Activated T-cell treated with anti-CD3 and anti-CD28 coated beads for 4 hours (primary cell): ENCODE measurements around the gene PDE1A.
"Not testable (repeated sequence)": the region's sequence is repeated elsewhere in the genome, so short reads cannot be mapped to it uniquely, and the experiment has no call there.

Source experiments
- DNase-seq: peaks from one replicate; pipeline ENCODE4 v3.0.0-alpha.2; 2020

Gene PDE1A

DNA sequence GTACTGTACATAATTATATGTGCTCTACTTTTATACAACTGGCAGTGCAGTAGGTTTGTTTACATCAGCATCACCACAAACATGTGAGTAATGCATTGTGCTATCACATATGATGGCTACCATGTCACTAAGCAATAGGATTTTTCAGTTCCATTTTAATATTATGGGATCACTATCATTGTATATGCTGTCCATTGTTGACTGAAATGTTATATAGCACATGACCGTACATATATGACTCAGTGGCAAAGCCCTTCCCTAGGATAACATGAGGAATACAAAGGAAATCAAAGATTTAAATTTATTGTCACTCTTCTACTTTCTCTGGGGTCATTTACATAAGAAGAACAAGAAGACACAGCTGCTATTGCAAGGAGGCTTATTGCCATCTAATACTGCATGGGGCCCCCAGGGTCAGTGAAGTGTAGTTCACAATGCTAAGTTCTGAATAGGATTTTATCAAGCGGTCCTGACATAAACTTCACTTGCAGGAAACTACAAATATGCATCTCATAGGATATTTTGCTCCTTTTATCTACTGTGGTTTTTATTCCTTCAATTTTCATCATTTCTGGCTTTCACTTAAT lies 21.8 kb downstream of the PDE1A start:
- no peak for DNase-seq

DNA sequence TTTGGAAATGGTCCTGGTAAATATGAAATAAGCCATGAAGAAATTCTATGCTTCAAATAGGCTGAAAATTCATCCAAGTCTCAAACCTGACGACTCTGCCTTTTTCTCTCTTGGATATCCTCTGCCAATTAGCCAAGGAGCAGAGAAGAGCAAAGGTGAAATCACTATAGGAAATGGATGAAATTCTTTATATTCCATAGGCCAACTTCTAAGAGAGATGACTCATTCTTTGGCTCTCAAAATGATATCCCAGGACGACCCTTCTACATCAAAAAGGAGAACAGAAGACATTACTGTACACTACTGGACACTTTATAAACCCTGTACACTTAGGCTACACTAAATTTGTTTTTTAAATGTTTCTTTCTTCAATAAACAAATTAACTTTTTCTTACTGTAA lies 22.7 kb downstream of the PDE1A start:
- no peak for DNase-seq

DNA sequence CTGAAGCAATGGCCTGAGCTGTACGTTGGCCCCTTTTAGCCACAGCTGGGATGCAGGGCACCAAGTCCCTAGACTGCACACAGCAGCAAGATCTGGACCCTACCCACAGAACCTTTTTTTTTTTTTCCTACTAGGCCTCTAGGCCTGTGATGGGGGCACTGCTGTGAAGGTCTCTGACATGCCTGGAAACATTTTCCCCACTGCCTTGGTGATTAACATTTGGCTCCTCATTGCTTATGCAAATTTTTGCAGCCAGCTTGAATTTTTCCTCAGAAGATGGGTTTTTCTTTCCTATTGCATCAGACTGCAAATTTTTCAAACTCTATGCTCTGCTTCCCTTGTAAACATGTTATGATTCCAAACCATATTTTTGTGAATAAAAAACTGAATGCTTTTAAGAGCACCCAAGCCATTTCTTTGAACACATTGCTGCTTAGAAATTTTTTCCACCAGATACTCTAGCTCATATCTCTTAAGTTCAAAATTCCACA lies 33.5 kb downstream of the PDE1A start:
- no peak for DNase-seq

DNA sequence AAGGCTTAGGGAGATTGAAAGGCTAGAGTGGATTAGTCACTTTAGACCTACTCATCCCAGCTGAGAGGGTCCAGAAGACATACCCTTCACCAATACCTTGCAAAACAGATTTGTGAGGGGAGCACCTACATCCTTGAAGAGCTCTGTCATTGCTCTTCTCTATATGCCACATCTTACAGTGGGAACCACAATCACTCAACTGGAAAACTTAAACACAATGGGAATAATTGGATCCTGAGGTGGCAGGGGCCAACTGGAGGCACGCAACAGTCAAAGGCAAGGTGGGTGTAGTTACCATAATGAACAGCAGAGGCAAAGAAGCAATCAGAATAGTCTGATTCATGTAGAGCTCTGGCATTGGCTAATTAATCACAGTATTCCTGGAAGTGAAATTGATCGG lies 35.4 kb downstream of the PDE1A start:
- no peak for DNase-seq

DNA sequence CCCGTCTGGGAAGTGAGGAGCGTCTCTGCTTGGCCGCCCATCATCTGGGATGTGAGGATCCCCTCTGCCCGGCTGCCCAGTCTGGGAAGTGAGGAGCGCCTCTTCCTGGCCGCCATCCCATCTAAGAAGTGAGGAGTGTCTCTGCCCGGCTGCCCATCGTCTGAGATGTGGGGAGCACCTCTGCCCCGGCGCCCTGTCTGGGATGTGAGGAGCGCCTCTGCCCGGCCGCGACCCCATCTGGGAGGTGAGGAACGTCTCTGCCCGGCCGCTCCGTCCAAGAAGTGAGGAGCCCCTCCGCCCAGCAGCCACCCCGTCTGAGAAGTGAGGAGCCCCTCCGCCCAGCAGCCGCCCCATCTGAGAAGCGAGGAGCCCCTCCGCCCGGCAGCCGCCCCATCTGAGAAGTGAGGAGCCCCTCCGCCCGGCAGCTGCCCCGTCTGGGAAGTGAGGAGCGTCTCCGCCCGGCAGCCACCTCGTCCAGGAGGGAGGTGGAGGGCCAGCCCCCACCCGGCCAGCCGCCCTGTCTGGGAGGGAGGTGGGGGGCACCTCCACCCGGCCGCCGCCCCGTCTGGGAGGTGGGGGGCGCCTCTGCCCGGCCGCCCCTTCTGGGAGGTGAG lies 40.5 kb downstream of the PDE1A start:
- not testable (repeated sequence) for DNase-seq

DNA sequence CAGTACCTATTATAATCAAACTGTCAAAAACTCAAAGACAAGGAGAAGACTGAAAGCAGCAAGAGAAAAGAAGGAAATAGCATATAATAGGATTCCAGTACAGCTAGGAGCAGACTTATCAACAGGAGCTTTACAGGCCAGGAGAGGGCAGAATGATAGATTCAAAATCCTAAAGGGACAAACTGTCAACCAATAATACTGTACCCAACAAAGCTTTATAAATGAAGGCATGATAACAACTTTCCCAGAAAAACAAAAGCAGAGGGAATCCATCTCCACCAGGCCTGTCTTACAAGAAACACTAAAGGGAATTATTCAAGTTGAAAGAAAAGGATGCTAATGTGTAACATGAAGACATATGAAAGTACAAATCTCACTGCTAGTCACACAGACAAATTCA lies 42.0 kb downstream of the PDE1A start:
- no peak for DNase-seq

DNA sequence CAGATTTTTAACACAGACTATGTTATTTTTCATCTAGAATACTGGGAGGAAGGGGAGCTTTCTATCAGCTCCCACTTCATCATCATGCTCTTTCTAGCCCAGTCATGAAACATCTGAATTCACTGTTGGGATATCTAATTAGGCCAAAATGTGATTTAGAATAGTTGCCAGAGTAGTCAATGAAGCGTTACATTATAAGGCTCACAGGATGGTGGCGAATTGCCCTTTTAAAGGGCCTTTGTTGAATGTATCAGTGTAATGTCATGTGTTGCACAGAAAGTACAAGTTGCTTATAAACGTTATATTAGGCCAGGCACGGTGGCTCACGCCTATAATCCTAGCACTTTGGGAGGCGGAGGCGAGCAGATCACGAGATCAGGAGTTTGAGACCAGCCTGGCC lies 45.6 kb downstream of the PDE1A start:
- DNase-seq = no peak

DNA sequence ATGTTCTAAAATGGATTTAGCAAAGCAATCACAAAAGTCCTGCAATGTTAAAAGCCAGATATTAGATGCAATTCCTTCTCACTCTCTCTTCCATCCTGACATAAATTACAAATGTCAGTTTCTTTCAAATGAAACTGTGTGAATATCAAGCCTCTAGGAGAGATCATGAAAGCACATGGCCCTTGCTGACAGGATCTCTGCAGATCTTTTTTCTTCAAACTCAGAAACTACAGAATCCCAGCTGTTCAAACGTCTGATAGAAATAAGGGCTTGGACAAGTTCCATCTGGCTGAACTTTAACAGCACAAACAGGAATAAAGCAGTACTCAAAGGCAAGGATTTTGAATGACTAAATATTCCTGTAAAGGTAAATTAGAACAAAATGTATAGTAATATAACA lies 47.6 kb downstream of the PDE1A start:
- DNase-seq = no peak

DNA sequence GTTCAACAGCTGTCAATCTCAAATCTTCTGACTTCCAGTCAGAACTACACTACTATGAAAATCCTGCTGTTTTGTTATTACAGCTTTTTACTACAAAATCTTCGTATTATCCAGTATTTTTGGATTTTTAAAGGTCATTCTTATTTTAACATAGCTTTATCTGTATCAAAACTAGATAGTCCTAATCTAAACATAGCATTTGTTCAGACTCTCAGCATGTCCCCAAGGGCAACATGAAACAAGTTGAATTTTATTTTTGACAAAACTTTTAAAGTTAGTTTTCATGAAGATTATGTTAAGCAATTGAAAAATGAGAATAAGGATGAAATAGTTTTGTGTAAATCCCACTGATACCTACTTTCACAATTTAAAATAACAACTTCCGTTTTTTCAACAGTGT lies 48.1 kb downstream of the PDE1A start:
- no peak for DNase-seq

DNA sequence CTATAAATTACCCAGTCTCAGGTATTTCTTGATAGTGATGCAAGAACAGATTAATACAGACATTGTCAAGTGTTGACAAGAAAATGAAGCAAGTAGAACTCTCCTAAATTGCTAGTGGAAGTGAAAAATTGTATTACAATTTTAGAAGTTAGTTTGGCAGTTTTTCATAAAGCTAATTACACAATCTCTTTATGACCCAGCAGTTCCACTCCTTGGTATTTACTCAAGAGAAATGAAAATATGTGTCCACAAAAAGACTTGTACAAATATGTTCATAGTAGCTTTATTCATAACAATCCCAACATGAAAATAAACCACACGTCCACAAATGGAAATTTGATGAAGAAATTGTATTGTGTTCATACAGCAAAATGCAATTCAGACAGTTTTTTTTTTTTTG lies 49.4 kb downstream of the PDE1A start:
- DNase-seq = no peak

DNA sequence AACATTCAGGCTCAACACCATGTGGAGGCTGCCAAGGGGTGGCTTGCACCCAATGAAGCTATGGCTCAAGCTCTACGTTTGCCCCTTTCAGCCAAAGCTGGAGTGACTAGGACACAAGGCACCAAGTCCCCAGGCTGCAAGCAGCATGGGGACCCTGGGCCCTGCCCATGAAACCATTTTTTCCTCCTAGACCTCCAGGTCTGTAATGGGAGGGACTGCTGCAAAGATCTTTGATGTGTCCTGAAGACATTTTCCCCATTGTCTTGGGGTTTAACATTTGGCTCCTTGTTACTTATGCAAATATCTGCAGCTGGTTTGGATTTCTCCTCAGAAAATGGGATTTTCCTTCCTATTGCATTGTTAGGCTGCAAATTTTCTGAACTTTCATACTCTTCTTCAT lies 51.0 kb downstream of the PDE1A start:
- no peak for DNase-seq

DNA sequence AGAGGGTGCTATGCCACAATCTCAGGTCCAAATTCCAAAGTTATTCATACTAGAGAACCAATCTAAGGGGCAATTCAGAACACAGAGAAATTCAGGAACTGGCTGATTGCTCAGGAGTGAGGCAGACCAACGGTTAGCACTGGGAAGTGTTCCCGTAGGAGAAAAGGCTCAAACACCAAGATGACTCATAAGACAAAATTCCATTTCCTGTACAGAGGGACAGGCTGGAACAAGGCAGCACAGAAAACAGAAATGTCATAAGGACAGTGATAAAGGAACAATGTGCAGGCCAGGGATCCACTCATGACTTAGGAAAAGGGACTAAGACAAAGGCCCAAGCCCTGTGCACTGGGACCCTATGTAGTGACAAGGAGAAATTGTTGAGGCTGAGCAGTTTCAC lies 54.2 kb downstream of the PDE1A start:
- DNase-seq = no peak

DNA sequence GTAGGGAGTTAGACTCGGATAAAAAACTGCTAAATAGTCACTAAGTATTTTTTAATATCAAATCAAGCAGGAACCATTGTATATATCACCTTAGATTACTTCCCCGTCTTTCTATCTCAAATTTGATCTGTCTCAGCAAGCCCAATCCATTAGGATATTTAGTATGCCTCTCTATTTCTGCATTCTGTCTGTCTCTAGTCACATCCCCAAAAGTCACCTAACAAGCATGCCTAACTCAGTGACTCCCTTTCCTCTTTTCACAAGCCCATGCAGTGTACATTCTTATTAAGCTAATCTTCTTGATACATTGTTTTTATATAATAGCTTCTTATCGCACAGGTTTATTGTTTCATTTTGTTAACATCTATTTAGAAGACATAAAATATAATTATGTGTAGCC lies 57.8 kb downstream of the PDE1A start:
- DNase-seq = no peak

DNA sequence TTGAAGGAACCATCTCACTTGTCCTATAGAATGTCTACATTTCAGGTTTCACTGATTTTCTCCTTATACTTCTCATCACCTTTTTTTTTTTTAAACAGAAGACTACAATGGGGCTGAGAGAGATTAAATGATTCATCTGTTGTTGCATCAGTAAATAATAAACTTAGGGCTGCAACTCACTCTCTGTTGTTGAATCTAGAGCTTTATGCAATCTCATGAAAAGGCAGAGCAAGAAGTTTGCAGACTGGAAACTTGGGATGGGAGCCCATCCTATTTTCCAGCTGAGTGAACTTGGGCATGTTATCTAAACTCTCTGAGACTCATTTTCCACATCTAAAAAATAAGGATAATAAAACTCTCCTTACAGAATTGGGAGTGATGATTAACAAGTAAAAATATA lies 58.4 kb downstream of the PDE1A start:
- no peak for DNase-seq

DNA sequence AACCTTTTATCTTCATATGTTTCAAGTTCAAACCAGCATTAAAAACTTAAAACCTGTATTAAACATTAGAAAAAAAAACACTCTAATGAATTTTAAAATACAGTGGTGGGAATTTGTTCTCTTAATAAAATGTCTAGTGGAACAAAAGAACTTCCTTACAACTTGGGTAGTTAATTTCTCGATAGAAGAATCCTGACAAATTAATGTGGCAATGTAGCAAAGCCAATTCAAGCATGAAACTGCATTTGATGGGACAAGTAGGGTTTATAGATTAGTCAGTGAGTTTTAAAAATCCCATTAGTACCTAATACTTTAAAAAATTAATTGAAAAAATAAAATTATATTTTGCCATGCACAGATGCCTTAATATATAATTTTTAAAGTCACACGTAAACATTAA lies 59.4 kb downstream of the PDE1A start:
- DNase-seq = no peak

DNA sequence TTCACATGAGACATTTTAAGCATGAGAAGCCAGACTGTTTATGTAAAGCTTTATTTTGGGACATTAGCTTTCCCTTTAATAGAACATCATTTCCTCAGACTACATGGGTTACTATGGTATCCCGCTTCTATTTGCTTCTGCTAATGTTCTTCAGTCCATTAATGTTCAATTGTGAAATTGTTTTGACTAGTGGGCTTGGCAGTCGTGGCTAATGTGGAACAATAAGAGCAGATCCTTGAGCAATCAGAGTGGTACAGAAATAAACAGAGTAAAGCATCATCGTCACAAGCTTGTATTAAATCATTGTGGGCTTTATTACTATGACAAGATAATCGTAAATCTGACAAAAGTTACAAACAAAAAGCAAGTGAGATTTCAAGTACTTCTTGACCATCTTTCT lies 60.2 kb downstream of the PDE1A start:
- no peak for DNase-seq

DNA sequence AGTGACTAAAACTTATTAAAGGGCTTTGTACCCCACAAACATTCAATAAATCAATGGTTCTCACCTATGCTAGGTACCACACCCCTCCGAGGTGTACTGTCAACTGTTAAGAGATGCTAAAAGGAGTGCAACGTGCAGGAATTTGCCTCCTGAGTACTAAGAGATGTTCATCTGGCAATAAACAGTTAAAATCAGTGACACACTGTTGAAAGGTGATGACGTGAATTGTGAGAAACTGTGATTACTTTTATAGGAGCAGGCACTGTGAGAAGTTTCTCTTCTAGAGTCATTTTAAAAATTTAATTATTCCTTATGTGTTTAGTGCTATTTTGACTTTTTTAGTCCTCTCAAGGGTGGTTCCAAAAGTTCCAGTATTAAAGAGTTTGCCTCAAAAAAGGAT lies 61.0 kb downstream of the PDE1A start:
- DNase-seq = no peak

DNA sequence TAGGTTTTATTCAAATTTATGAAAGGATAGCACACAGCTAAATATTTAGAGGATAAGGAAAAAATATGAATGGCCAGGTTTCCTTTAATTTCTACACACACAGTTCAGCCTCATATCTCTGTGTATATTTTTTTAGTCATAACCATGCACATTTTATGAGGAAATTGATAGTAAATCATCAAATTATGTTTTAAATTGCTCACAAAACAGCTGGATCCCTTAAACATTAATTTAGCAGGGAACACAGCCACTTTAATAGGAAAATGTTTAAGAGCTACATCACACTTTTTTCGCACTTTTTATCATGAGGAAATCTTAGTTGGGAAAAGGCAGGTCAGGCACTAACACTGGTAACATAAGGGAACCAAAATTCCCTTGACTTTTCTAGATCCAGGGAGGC lies 65.4 kb downstream of the PDE1A start:
- DNase-seq = no peak

DNA sequence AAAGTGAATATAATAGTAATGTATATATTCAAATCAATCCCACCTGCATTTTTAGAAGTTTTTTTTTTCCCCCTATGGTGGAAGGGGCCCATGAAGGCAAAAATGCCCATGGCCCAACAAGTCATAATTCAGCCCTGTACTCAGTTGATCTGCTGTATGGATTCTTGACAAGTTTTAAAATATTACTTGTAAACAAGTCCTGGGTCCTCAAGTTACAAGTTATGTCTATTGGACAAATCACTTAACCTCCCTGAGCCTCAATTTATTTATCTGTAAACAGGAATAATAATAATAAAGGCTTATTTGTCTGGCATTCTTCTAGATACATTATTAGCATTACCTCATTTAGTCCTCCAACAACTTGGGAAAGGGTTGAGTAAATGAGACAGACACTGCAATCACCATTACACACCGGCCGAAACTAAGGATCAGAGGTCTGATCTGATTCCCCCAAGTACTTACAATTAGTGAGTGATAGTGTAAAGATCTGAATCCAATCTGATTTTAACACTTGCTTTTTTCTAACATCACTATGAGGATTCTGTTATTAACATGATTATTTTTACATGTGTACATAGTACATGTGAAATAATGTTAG lies 66.1 kb downstream of the PDE1A start:
- no peak for DNase-seq

DNA sequence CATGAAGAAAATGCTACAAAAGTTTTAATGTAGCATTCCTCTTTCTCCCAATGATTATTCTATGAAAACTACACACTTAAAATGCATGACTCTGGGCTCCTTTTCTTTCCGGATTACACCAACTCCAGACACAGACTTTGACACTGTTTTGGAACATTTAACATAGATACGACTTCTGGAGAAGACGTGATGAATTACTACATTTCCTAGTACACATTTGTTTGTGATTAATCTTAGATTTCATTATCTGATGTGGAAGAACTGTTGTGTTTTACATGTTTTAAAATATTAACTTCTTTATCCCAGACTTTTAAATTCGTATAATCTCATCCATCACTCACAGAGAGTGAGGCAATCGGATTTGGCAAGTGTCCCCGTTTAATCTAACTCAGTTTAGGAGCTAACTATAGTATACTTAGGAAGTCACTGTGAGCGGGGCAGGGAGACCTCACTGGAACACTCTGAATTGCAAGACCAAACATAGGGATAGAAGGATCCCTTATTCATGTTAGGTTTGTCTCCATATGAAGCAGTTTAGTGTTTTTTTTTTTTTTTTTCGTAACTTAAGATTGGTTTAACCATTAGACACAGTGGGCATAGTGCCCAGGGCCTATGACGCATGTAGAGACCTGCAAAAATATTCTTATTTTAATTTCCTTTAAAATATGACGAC lies 66.7 kb downstream of the PDE1A start:
- no peak for DNase-seq

DNA sequence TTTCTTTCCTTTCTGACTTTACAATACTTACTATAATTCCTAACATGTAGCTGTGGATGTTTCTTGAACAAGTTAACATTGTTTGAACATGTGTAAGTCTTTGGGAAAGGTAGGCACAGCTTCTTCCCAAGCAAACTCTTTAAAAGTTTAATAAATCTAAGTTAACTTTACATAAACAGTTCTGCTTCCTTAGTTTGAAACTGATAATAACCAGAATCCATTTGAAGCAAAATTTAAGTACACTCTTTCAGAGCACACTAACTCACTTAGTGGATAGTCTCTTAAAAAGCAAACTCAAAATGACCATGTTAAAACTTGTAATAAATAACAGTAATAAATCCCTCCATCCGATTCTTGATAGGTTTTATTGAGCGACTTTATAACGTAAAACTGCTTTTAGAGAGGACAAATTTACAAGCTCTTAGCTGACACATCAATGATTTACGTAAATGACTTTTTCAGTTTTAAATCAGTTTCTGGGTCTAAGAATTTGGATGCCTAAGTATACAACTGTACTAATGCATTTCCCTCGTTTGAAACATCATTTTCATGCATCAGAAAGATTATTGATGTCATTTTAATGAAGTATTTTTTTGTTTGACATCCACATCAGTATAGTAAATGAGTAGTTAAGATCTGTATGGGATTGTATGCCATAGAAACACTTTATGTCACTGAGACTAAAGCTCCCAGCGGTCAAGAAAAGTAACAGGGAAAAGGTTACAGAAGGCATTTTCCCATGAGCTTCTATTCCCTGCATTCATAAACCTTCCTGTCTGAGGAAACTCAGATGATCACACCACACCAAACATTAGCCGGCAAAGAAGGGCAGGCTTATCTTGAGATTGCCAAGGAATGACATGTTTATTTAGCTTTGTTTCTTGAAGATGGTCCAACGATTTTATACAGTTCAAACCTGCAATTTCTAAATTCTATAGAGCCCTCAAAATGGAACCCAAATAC lies 67.5 kb downstream of the PDE1A start:
- no peak for DNase-seq

DNA sequence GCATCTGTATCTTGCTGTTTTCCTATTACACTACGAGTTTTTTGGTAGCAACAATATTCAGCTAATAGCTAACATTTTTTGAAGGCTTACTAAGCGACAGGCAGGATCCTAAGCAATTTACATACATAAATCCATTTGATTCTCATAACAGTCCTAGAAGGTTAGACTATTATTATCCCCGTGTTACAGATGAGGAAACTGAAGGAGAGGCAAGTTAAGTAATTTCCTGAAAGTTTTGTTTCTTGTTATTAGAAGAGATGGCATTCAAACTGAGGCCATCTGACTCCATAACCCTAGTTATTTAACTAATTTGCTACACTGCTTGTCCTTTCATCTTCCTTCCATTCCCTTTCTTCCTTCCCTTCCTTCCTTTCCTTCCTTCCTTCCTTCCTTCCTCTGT lies 68.2 kb downstream of the PDE1A start:
- no peak for DNase-seq

DNA sequence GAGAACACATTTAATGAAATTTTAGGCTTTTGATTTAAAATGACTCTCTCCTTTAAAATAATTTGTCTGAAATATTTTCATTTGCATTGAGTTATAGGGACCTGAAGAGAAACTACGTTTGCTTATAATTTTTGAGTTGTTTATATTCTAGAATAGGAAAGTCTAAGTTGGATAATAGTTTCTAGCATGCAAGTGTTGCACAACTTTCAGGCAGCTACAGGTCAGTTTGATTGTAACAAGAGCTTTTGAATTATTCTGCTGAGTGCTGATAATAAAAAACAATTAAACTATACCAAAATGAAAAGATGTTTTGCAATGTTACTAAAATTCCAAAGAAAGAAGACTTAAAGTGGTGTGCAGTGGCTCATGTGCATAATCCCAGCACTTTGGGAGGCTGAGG lies 71.0 kb downstream of the PDE1A start:
- DNase-seq = no peak
